GM21529 (cell line): ENCODE results near the gene DOK5.

Experiments used
- ATAC-seq: cut with Tn5 transposase; IDR thresholded peaks from one replicate; pipeline ENCODE4 v1.9.1; 2021; ENCODE audit not compliant: unreplicated experiment

The DOK5 gene

GRCh38 chr20:54608039-54608745 is 132.8 kb downstream of the DOK5 start:
- no peak for ATAC-seq

- no peak for ATAC-seq
Measured at GRCh38 chr20:54608943-54609342, 133.6 kb downstream of the DOK5 start.

DNA sequence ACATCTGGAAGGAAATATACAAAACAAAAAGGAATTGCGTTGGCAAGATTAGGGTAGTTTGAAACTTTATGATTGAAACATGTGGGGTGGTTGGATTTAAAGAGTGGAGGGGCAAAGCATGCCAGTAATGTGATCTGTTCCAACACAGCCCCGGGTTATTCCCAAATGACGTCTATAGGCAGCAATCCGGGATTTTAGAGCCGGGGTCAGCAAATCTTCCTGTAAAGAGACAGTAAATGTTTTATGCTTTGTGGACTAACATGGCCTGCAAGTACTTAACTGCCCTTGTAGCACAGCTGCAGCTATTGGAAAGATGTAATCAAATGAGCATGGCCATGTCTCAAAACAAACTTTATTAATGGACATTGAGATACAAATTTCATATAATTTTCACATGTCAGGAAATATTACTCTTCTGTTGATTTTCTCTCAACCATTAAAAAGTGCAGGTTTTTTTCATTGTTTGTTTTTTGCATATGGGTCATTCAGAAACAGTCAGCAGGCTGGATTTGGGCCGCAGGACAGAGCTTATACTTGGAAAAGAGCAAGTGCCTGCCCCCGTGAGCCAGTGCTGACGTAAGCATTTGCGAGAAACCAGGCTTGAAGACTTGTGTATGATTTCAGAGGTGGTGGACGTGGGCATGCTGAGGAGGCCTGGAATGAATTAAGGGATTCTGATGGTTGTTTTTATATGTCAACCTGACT is 136.5 kb downstream of the DOK5 start:
- ATAC-seq = no peak

DNA sequence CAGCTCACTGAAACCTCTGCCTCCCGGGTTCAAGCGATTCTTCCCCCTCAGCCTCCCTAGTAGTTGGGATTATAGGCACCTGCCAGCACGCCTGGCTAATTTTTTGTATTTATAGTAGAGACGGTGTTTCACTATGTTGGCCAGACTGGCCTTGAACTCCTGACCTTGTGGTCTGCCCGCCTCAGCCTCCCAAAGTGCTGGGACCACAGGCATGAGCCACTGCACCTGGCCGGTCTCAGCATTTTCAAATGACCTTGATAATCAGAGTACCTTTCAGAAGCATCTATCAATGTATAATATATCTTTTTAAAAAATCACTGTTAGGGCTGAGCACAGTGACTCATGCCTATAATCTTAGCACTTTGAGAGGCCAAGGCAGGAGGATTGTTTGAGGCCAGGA is 143.0 kb downstream of the DOK5 start:
- ATAC-seq = no peak

DNA sequence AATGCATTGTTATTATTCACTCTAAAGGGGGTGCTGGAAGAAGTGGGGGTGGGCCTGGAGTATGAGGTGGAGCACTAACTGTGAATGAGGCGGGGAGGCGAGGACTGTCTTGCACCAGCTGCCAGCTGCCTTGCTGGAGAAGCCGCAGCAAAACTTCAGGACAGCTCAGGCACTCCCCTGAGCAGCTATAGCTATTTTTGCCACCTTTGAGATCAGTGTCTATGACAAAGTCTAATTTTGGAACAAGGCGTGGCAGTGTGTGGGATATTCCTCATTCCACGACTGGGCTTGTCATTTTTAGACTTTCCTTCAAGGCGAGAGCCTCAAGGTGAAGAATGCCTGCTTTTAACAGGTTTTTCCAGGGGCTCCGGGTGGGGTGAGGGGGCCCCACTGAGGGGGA is 143.8 kb downstream of the DOK5 start:
- ATAC-seq = no peak

DNA sequence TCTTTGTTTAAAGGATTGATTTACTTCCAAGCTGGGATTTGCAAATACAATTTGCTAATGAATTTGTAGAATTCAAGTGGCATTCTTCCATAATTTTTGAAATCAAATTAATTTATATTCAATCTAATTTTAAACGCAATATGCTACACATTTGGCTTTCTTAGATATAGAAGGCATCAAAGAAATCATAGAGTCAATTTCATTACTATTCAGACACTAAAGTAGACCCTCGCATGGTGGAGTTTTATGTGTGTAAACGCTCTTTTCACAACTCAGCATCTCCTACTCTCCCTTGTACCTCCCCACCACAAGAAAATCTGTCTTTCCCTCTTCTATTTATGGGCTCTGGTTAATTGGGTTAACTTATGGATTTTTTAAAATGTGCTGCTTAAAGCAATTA is 144.3 kb downstream of the DOK5 start:
- no peak for ATAC-seq

DNA sequence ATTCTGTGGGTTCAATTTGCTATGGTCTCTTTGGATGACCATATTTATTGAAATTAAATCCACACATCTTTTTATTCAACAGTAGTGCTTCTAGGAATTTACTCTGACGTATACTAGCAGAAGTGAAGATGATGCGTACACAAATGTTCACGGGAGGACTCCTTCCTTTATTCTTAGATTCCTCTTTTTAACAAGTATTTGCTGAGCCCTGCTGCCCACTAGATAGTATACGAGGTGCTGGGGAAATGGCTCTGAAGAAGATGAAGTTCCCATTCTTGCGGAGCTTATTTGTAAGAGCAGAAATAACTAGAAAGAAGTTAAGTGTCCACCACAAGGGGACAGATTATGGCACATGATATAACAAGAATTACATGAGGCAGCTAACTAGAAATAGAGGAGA is 145.2 kb downstream of the DOK5 start:
- ATAC-seq = no peak

- no peak for ATAC-seq
Measured at GRCh38 chr20:54622333-54623295, 147.2 kb downstream of the DOK5 start.

- no peak for ATAC-seq
Measured at GRCh38 chr20:54623991-54624569, 148.7 kb downstream of the DOK5 start.

DNA sequence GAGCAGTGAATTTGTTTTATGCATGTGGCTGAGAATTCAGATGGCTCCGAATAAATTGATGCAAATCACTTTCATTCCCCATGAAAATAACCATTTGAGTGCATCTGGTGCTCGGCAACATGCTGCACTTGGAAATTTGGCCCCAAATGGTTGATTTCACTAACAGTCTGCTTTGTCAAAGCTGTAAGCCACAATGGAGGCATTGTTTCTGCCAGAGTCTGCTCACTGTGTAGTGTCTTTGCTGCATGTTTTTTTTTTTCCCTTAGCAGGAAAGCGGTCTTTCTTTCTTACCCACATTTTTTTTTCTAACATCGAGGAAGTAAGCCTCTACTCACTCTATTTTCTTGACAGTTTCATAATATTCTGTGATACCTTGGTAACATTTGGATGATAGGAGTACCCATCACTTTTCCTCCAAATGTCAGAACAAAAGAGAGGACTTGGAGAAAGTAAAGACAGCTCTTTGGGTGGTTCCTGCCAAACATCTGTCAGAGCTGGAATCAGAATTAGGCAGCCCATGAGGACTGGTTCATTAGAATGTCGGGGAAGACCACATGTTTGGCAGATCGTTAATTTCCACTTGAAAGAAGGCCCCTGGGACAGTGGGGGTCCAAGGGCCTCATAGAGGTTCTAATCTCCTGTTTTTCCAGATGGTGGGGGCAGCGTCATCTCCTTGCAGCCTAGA is 149.5 kb downstream of the DOK5 start:
- ATAC-seq = no peak

GRCh38 chr20:54625497-54625896 is 150.1 kb downstream of the DOK5 start:
- ATAC-seq = no peak

GRCh38 chr20:54626126-54626525 is 150.7 kb downstream of the DOK5 start:
- ATAC-seq = no peak

DNA sequence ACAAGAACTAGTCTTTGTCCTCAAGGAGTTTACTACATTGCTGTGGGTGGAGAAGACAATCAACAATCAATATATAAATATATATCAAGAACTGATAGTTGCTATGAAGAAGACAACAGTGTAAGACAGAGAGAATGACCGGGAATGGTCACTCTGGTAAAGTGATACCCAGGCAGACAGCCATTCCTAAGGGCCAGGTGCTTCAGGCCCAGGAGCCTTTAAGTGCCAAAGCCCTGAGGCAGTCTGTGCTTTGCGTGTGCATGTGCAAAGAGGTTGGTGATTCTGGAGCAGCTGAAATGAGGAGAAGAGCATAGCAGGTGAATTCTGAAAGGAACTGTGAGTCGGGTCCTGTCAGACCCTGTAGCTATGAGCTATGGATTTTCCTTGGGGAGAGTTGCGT is 154.2 kb downstream of the DOK5 start:
- no peak for ATAC-seq

DNA sequence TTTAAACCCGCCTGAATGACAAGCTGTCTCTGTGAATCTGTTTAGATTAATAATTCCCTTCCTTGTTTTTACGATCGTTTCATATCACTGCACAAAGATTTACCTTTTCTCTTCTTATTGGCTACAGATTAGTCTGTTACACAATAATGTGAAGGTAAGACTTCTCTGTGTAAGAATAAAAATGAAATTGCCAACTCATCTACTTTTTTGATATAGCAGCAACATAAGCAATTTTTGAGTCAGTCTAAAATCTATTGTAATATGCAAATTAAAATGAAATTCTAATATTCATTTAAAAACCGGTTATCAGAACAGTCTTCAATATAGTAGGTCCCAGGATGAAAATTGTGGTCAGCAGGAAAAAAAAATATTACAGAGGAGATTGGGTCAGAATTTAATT is 155.2 kb downstream of the DOK5 start:
- no peak for ATAC-seq

- ATAC-seq = no peak
Measured at GRCh38 chr20:54631059-54631458, 155.7 kb downstream of the DOK5 start.

- peak; percentile 99 for ATAC-seq
Measured at GRCh38 chr20:54633374-54634355, 158.3 kb downstream of the DOK5 start.

GRCh38 chr20:54636575-54636974 is 161.2 kb downstream of the DOK5 start:
- no peak for ATAC-seq

GRCh38 chr20:54639941-54640340 is 164.5 kb downstream of the DOK5 start:
- ATAC-seq = no peak

DNA sequence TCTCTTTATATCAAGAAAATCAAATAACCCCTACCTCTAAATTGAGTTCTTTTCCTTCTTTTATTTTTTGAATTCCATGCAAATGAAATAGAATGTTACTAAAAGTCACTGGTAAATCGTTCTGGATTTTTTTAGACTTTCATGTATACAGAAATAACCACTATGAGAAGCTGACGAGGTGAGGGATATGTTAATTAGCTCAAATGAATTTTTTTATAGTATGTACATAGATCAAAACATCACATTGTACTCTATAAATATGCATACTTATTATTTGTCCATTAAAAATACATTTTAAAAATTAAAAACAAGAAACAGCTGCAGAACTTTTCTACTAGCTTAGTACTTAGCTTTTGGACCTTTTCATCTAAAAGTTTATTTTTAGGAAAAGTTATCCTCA is 165.4 kb downstream of the DOK5 start:
- no peak for ATAC-seq
